CD8-positive, alpha-beta memory T cell (primary cell): Measurements from ENCODE around the gene PDXDC1. TPM values are rescaled to one million over a fixed set of nuclear protein-coding genes. Genes with fewer than 3 reads are reported as not detected.
"Not testable (repeated sequence)": the region's sequence is repeated elsewhere in the genome, so short reads cannot be mapped to it uniquely, and the experiment has no call there.

Experiments
- CTCF ChIA-PET: fragments of 350-600 bp; sonication (Branson Sonifier 250); formaldehyde crosslinking; loops from one replicate; lab custom pipeline; 2021; ENCODE audit warnings: antibody characterized with exemption; lab: Charles Lee
- POLR2A ChIA-PET: fragments of 350-600 bp; sonication (Branson Sonifier 250); formaldehyde crosslinking; loops from one replicate; lab custom pipeline; 2021; ENCODE audit warnings: antibody characterized with exemption; lab: Charles Lee
- DNase-seq, 5 donors: peaks; one replicate each; pipeline versions ENCODE4 v3.0.0 to v3.0.0-alpha.2; 2020 to 2022; ENCODE audit warnings: mixed read lengths in 1 of 5
- H3K27ac ChIP-seq: one replicate; pipeline ENCODE4 v1.7.0; 2013; ENCODE audit warnings: low read depth, mild to moderate bottlenecking, low read length, moderate library complexity
- H3K27me3 ChIP-seq: 2 replicates; pipeline ENCODE4 v1.7.0; 2013; ENCODE audit warnings: low read length, mild to moderate bottlenecking; ENCODE audit not compliant: insufficient read depth, poor library complexity, severe bottlenecking
- H3K36me3 ChIP-seq: 2 replicates; pipeline ENCODE4 v1.7.0; 2013; ENCODE audit warnings: mild to moderate bottlenecking, low read length, moderate library complexity; ENCODE audit not compliant: insufficient read depth
- H3K4me1 ChIP-seq: 2 replicates; pipeline ENCODE4 v1.7.0; 2013; ENCODE audit warnings: mild to moderate bottlenecking, low read length, moderate library complexity; ENCODE audit not compliant: insufficient read depth
- H3K4me3 ChIP-seq: 2 replicates; pipeline ENCODE4 v1.7.0; 2013; ENCODE audit warnings: mild to moderate bottlenecking, low read length
- H3K9me3 ChIP-seq: 2 replicates; pipeline ENCODE4 v1.7.0; 2013; ENCODE audit warnings: mild to moderate bottlenecking, low read length
- H3K27ac Mint-ChIP-seq, 8 donors: one replicate each; pipeline ENCODE4 v1.8.0; 2020 to 2021; ENCODE audit warnings: mixed read lengths in 8 of 8, mild to moderate bottlenecking in 6 of 8, inconsistent platforms in 3 of 8, moderate library complexity in 3 of 8
- H3K27me3 Mint-ChIP-seq, 2 donors: one replicate each; pipeline ENCODE4 v1.8.0; 2020 to 2021; ENCODE audit warnings: mixed read lengths in 2 of 2, mild to moderate bottlenecking in 1 of 2, moderate library complexity in 1 of 2
- H3K36me3 Mint-ChIP-seq, 3 donors: one replicate each; pipeline ENCODE4 v1.8.0; 2020 to 2021; ENCODE audit warnings: mixed read lengths in 3 of 3, inconsistent platforms in 1 of 3, mild to moderate bottlenecking in 1 of 3
- H3K4me1 Mint-ChIP-seq, 3 donors: one replicate each; pipeline ENCODE4 v1.8.0; 2020 to 2021; ENCODE audit warnings: mixed read lengths in 3 of 3, inconsistent platforms in 1 of 3, mild to moderate bottlenecking in 1 of 3
- H3K4me3 Mint-ChIP-seq, 7 donors: one replicate each; pipeline ENCODE4 v1.8.0; 2020 to 2021; ENCODE audit warnings: mixed read lengths in 7 of 7, mild to moderate bottlenecking in 6 of 7, moderate library complexity in 4 of 7, inconsistent platforms in 2 of 7
- H3K9me3 Mint-ChIP-seq, 5 donors: one replicate each; pipeline ENCODE4 v1.8.0; 2020 to 2022; ENCODE audit warnings: mixed read lengths in 5 of 5, mild to moderate bottlenecking in 3 of 5, moderate library complexity in 2 of 5, inconsistent platforms in 1 of 5
- polyA plus RNA-seq: library from polyadenylated mRNA; unstranded; fragments of 300-500 nt; fragmentation: Illumina TruSeq; gene quantifications from one replicate; pipeline ENCODE4 v1.2.3, GENCODE V29; 2021
- total RNA-seq, 2 experiments: library from RNA; stranded (reverse); gene quantifications; one replicate each; pipeline ENCODE4 v1.2.3, GENCODE V29; 2021

PDXDC1 gene
- total and polyA plus RNA-seq, 3 experiments from 2014 or later: 39.5 to 58.5 (median 55.5) TPM

- H3K36me3 ChIP-seq, H3K9me3 ChIP-seq, DNase-seq, CTCF ChIA-PET, H3K27ac ChIP-seq, POLR2A ChIA-PET, H3K4me3 ChIP-seq, H3K9me3 Mint-ChIP-seq, H3K27me3 Mint-ChIP-seq, H3K27me3 ChIP-seq: not testable (repeated sequence)
- Mint-ChIP-seq H3K4me1 (peaks cover 32 to 52% (median 48%) of the 10 kb centered on the region in 3 donors), H3K36me3 (peaks cover 0 to 16% (median 0%) of the 10 kb centered on the region in 3 donors), H3K27ac (peak overlapping the region in 5 of 8 donors; percentile 11 to 97 (median 32)), H3K4me3 (peak overlapping the region in 5 of 7 donors; percentile 47 to 96 (median 95))
- peaks cover 16% of the 10 kb centered on the region for H3K4me1 ChIP-seq
Observed at GRCh38 chr16:14976971-14977736, 2.3 kb downstream of the PDXDC1 start.

- H3K27me3 Mint-ChIP-seq, POLR2A ChIA-PET, H3K9me3 ChIP-seq, H3K27ac ChIP-seq, H3K27me3 ChIP-seq, H3K9me3 Mint-ChIP-seq, H3K36me3 ChIP-seq, CTCF ChIA-PET, DNase-seq, H3K4me3 ChIP-seq, H3K27ac Mint-ChIP-seq: not testable (repeated sequence)
- Mint-ChIP-seq H3K4me3 (peak overlapping the region in 1 of 7 donors; percentile 76), H3K36me3 (peaks cover 0 to 16% (median 0%) of the 10 kb centered on the region in 3 donors), H3K4me1 (peaks cover 35 to 62% (median 56%) of the 10 kb centered on the region in 3 donors)
- H3K4me1 ChIP-seq: peaks cover 16% of the 10 kb centered on the region
Observed at GRCh38 chr16:14978281-14978680, 3.5 kb downstream of the PDXDC1 start.

DNA sequence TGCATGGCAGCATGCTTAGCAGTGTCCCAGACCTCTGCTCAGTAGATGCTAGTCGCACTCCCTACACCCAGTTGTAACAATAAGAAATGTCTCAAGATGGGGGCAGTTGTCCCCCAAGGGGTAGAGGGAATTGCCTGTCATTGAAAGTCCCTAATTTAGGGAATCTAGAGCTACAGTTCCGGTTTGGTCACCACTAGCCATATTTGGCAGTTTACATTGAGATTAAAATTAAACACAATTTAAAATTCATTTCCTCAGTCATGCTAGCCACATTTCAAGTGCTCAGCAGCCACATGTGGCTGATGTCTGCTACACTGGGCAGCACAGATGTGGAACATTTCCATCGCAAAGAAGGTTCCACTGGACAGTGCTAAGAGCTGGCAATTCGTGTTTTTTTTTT, 4.1 kb downstream of the PDXDC1 start:
- H3K27me3 Mint-ChIP-seq, H3K27ac ChIP-seq, H3K27me3 ChIP-seq, H3K9me3 Mint-ChIP-seq, H3K4me3 ChIP-seq, H3K9me3 ChIP-seq, H3K36me3 ChIP-seq, DNase-seq, POLR2A ChIA-PET, CTCF ChIA-PET: not testable (repeated sequence)
- peak overlapping the region in 1 of 7 donors; percentile 76 for H3K4me3 Mint-ChIP-seq
- peaks cover 0 to 16% (median 0%) of the 10 kb centered on the region in 3 donors for H3K36me3 Mint-ChIP-seq
- peak overlapping the region in 1 of 8 donors; percentile 88 for H3K27ac Mint-ChIP-seq
- H3K4me1 Mint-ChIP-seq: peaks cover 36 to 67% (median 60%) of the 10 kb centered on the region in 3 donors
- H3K4me1 ChIP-seq: peaks cover 16% of the 10 kb centered on the region

DNA sequence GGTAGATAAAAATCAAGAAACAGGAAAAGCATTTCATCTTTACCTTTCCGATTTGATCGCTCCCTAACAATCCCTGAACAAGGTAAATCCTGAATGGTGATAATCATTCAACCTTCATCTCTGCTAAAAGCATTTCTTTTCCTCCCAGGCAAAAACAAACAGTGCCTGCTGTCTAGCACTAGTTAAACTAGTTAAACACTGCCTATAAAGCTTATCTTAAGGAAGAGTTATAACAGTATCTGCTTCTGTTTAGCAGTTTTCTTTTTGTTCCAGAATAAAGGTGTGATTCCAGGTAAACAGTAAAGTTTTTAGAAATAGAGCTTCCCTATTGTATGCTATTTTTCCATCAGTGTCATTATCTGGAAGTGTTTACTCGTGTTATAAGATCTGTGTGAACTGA, 6.4 kb downstream of the PDXDC1 start:
- H3K36me3 ChIP-seq, H3K27me3 Mint-ChIP-seq, H3K27me3 ChIP-seq, CTCF ChIA-PET, H3K4me3 Mint-ChIP-seq, H3K4me3 ChIP-seq, DNase-seq, H3K27ac ChIP-seq, POLR2A ChIA-PET, H3K9me3 ChIP-seq, H3K9me3 Mint-ChIP-seq: not testable (repeated sequence)
- H3K4me1 Mint-ChIP-seq: peaks cover 33 to 64% (median 59%) of the 10 kb centered on the region in 3 donors
- H3K27ac Mint-ChIP-seq: peak overlapping the region in 1 of 8 donors; percentile 17
- peaks cover 11% of the 10 kb centered on the region for H3K4me1 ChIP-seq
- peaks cover 0 to 28% (median 3%) of the 10 kb centered on the region in 3 donors for H3K36me3 Mint-ChIP-seq

GRCh38 chr16:14982521-14982920, 7.7 kb downstream of the PDXDC1 start:
- DNase-seq, H3K9me3 ChIP-seq, H3K4me1 ChIP-seq, H3K4me3 Mint-ChIP-seq, H3K4me3 ChIP-seq, CTCF ChIA-PET, H3K27ac ChIP-seq, H3K27me3 ChIP-seq, POLR2A ChIA-PET, H3K36me3 ChIP-seq, H3K27ac Mint-ChIP-seq, H3K9me3 Mint-ChIP-seq, H3K27me3 Mint-ChIP-seq: not testable (repeated sequence)
- H3K4me1 Mint-ChIP-seq: peaks cover 27 to 57% (median 53%) of the 10 kb centered on the region in 3 donors
- peaks cover 0 to 36% (median 5%) of the 10 kb centered on the region in 3 donors for H3K36me3 Mint-ChIP-seq

DNA sequence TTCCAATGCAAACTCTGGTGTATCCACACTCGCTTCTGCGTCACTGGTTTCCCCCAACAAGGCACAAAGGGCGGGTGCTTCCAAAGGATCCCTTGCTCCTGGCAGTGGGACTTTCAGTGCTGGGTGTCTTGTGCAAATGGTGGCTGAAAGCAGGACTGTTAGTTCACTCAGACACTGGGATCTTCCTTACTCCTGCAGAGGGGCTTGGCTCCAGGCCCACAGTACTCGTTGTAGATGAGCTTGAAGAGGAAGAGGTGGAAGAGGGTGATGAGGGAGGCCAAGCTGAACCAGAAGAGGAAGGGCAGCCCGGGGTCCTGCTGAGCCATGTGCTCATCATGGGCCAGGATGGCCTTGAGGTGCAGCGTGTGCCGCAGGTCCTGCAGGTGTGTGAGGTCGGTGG, 13.3 kb downstream of the PDXDC1 start:
- H3K27me3 ChIP-seq, H3K36me3 ChIP-seq, H3K4me3 Mint-ChIP-seq, H3K9me3 Mint-ChIP-seq, H3K9me3 ChIP-seq, H3K4me1 ChIP-seq, H3K27me3 Mint-ChIP-seq, H3K4me3 ChIP-seq, DNase-seq, CTCF ChIA-PET, POLR2A ChIA-PET, H3K27ac ChIP-seq: not testable (repeated sequence)
- peaks cover 26 to 45% (median 40%) of the 10 kb centered on the region in 3 donors for H3K4me1 Mint-ChIP-seq
- peaks cover under 1 to 47% (median 9%) of the 10 kb centered on the region in 3 donors for H3K36me3 Mint-ChIP-seq
- H3K27ac Mint-ChIP-seq: peak overlapping the region in 3 of 8 donors; percentile 17 to 82 (median 65)

DNA sequence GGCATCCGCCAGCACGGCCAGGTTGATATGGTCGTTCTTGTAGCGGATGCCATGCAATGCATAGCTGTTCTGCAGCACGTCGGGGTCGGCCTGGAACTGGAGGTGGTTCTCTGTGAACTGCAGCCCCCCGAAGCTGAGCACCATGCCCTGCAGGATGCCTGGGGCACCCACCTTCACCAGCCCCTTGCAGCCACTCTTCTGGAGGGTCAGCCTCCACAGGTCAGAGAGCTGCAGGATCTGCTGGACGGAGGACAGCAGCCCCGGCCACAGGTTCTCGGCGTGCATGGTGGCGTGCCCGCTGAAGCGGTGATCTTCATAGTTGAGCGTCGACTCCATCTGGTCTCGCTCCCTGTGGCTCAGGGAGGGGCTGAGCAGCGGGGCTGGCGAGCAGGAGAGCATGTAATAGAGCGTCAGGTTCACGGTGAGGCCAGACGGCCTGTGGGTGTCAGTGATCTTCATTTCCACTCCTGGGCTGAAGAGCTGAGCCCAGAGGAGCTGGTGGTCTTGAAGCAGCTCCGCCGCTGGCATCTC, 13.9 kb downstream of the PDXDC1 start:
- H3K9me3 Mint-ChIP-seq, CTCF ChIA-PET, H3K36me3 ChIP-seq: not testable (repeated sequence)

More for the DNA sequence above, 13.9 kb downstream of the PDXDC1 start:
- DNase-seq, H3K9me3 ChIP-seq, H3K4me1 ChIP-seq, H3K27me3 ChIP-seq, H3K4me3 ChIP-seq, H3K27me3 Mint-ChIP-seq, H3K4me3 Mint-ChIP-seq, H3K27ac ChIP-seq, POLR2A ChIA-PET: not testable (repeated sequence)
- H3K27ac Mint-ChIP-seq: peak overlapping the region in 3 of 8 donors; percentile 11 to 51 (median 35)
- peaks cover 25 to 43% (median 41%) of the 10 kb centered on the region in 3 donors for H3K4me1 Mint-ChIP-seq
- peaks cover 4 to 51% (median 12%) of the 10 kb centered on the region in 3 donors for H3K36me3 Mint-ChIP-seq
